Kidney (tissue), 14 donors: Measurements from ENCODE around the gene UBE2U. TPM values are rescaled to one million over a fixed set of nuclear protein-coding genes. Genes with fewer than 3 reads are reported as not detected.

Source experiments
- DNase-seq, 5 donors: peaks; one replicate each; pipeline ENCODE4 v3.0.0-alpha.2; 2013 to 2020
- FAIRE-seq: peaks from 2 replicates; lab custom pipeline; 2012; peaks lifted over from hg19 to GRCh38; lab: Jason Lieb, UNC
- H3K27ac ChIP-seq, 2 donors: one replicate each; pipeline ENCODE4 v1.7.0; 2013; ENCODE audit warnings: low read depth in 2 of 2, low read length in 2 of 2, inconsistent platforms in 1 of 2
- H3K27me3 ChIP-seq: one replicate; pipeline ENCODE4 v1.7.1; 2013; ENCODE audit warnings: low read length, inconsistent platforms; ENCODE audit not compliant: control insufficient read depth, insufficient read depth
- H3K36me3 ChIP-seq, 3 donors: one replicate each; pipeline versions ENCODE4 v1.7.0 to v1.7.1; 2013; ENCODE audit warnings: low read length in 3 of 3, control low read depth in 1 of 3, inconsistent platforms in 1 of 3; ENCODE audit not compliant: insufficient read depth in 3 of 3, control insufficient read depth in 2 of 3
- H3K4me1 ChIP-seq, 3 donors: one replicate each; pipeline versions ENCODE4 v1.7.0 to v1.7.1; 2013; ENCODE audit warnings: low read length in 3 of 3, inconsistent platforms in 1 of 3, low read depth in 1 of 3; ENCODE audit not compliant: control insufficient read depth in 2 of 3, insufficient read depth in 2 of 3
- H3K4me3 ChIP-seq, 3 donors: one replicate each; pipeline versions ENCODE4 v1.7.0 to v1.8.1; 2013; ENCODE audit warnings: low read length in 3 of 3, control low read depth in 1 of 3, inconsistent platforms in 1 of 3
- H3K9ac ChIP-seq, 3 donors: one replicate each; pipeline versions ENCODE4 v1.7.0 to v1.7.1; 2013; ENCODE audit warnings: low read length in 3 of 3, control low read depth in 1 of 3, inconsistent platforms in 1 of 3
- H3K9me3 ChIP-seq, 3 donors: one replicate each; pipeline versions ENCODE4 v1.7.0 to v1.7.1; 2013; ENCODE audit warnings: low read length in 3 of 3, control low read depth in 1 of 3, inconsistent platforms in 1 of 3; ENCODE audit not compliant: control insufficient read depth in 2 of 3, insufficient read depth in 1 of 3
- CTCF ChIP-seq: IDR thresholded peaks from 3 replicates; pipeline ENCODE4 v1.5.1; 2012; ENCODE audit warnings: mild to moderate bottlenecking, moderate library complexity, borderline replicate concordance; ENCODE audit not compliant: insufficient read depth; ENCODE audit errors: extremely low read depth
- intact Hi-C: fragments of 100-400 bp; cut with DNase I; formaldehyde crosslinking; loops from one replicate; pipeline ENCODE4 v1.11.1; 2022
- polyA plus RNA-seq: library from polyadenylated mRNA; stranded (reverse); fragments of 350-450 nt; fragmentation: Illumina TruSeq; extraction: RNeasy Lipid Tissue Mini Kit (QIAGEN cat#74804); gene quantifications from one replicate; pipeline ENCODE4 v1.2.3, GENCODE V29; 2014; ENCODE audit warnings: low read depth, low replicate concordance; ENCODE audit not compliant: insufficient read depth
- total RNA-seq: library from RNA; stranded (reverse); fragmentation: NEBNext Ultra II Directional; extraction: Animal tissue kit (Norgen Biotek cat#: 25700); gene quantifications from one replicate; pipeline ENCODE4 v1.2.1, GENCODE V29; 2021
- donor health status: control.
- donor health status: control.
- donor health status: control.
- donor health status: control.
- donor health status: control.
- donor health status: DM: yes; HTN: yes; CAD: no.
- donor health status: Normal renal cell carcinoma (clear cell type).

Gene UBE2U
- total and polyA plus RNA-seq, 2 donors from 2014 or later, result not detected

DNA sequence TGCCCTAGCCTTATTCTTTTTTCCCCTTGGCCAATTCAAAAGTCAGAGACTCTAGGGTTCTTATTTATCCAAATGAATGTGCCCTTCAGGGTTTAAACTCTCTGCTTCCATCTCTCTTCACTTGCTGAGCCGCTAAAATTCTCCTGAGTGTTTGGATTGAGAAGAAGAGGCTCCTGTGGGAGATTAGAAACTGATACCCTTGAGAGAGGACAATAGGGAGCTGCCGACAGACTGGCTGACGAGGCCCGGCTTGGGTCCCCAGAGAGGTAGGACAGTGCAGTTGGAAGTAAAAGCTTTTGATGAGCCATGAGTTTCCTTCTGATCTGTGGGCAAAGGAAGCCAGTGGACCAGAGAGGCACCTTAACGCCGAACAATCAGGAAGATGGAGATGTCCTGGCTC lies 41.3 kb upstream of the UBE2U start:
- Histone ChIP-seq H3K4me3 (no peak overlapping the region), H3K4me1 (peaks cover 0 to 5% (median 0%) of the 10 kb centered on the region in 3 donors), H3K36me3 (peaks cover 0 to 4% (median 0%) of the 10 kb centered on the region in 3 donors), H3K9me3 (no peaks in the 10 kb centered on the region), H3K27ac (no peak overlapping the region), H3K9ac (no peak overlapping the region), H3K27me3 (no peaks in the 10 kb centered on the region)
- intact Hi-C loops, result no loop called here
- no peak for TF ChIP-seq CTCF
- no peak for FAIRE-seq
- no peak for DNase-seq

DNA sequence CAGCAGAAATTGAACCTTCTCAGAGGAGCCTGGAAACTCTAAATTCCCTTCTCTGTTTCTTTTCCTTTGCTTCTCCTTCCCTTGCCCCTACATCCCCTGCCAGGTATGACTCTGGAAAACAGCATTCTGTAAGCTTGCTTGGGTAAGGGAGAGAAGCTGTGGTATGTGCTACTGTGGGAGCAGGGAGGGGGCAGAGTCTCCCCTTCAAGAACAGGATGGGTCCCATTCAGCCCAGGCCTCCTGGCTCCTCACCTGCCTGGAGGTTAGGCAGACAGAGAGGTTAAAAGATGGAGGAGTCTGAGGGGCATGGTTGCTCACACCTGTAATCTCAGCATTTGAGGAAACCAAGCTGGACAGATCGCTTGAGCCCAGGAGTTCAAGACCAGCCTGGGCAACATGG lies 40.6 kb upstream of the UBE2U start:
- H3K9ac ChIP-seq, result no peak overlapping the region
- intact Hi-C loops, result no loop called here
- H3K4me1 ChIP-seq, result peaks cover 0 to 5% (median 0%) of the 10 kb centered on the region in 3 donors
- FAIRE-seq (no peak), DNase-seq (no peak)
- no peaks in the 10 kb centered on the region for H3K9me3 ChIP-seq
- no peak overlapping the region for H3K27ac ChIP-seq
- no peaks in the 10 kb centered on the region for H3K27me3 ChIP-seq
- TF ChIP-seq CTCF, result no peak
- peaks cover 0 to 4% (median 0%) of the 10 kb centered on the region in 3 donors for H3K36me3 ChIP-seq
- no peak overlapping the region for H3K4me3 ChIP-seq

- intact Hi-C loops, result no loop called here
These were observed 40.0 kb upstream of the UBE2U start for GRCh38 chr1:64163431-64163830.

More at GRCh38 chr1:64163431-64163830, 40.0 kb upstream of the UBE2U start:
- FAIRE-seq, result no peak
- H3K4me1 ChIP-seq, result peaks cover 0 to 5% (median 0%) of the 10 kb centered on the region in 3 donors
- no peak overlapping the region for H3K27ac ChIP-seq
- DNase-seq, result no peak
- H3K27me3 ChIP-seq, result no peaks in the 10 kb centered on the region
- H3K36me3 ChIP-seq, result peaks cover 0 to 4% (median 0%) of the 10 kb centered on the region in 3 donors
- no peaks in the 10 kb centered on the region for H3K9me3 ChIP-seq
- TF ChIP-seq CTCF, result no peak
- no peak overlapping the region for H3K4me3 ChIP-seq
- H3K9ac ChIP-seq, result no peak overlapping the region
